ENCODE measurements around the gene DUT.

GRCh38 chr15:48317221-48317620 is 14.0 kb upstream of the DUT start:
- no peak for TF ChIP-seq TAF1 (IDR thresholded peaks at IDR 0.05; ENCODE audit: control insufficient read depth, extremely low read depth, insufficient read depth, low read length, severe bottlenecking)
- no peak for TF ChIP-seq ATF3 (IDR thresholded peaks at IDR 0.05)
- no peak for TF ChIP-seq ATF3 (CRISPR knock-in tag; conservative IDR thresholded peaks at IDR 0.05)
- no peak for TF ChIP-seq ETV5 (CRISPR knock-in tag; IDR thresholded peaks at IDR 0.05; ENCODE audit: low read depth)
- TF ChIP-seq ZNF766 (CRISPR knock-in tag; conservative IDR thresholded peaks at IDR 0.05) = no peak

Measured in K562 (cell line).